Hepatocyte (in vitro differentiated cells): ENCODE results near the gene SPATA1. TPM values are rescaled to one million over a fixed set of nuclear protein-coding genes. Genes with fewer than 3 reads are reported as not detected.
A peak's percentile ranks its signal among the peaks of the same experiment; 100 is the strongest.

Experiments
- DNase-seq: peaks from one replicate; pipeline ENCODE4 v3.0.0-alpha.2; 2016; ENCODE audit warnings: low spot score
- H2AFZ ChIP-seq: fragments of 200-600 bp; sonication (generic); 2 replicates; pipeline ENCODE4 v1.6.0; 2016; ENCODE audit warnings: antibody characterized with exemption, mild to moderate bottlenecking
- H3K27ac ChIP-seq: fragments of 200-600 bp; sonication (generic); 2 replicates; pipeline ENCODE4 v1.5.1; 2016; ENCODE audit warnings: mild to moderate bottlenecking
- H3K27me3 ChIP-seq: fragments of 200-600 bp; sonication (generic); 2 replicates; pipeline ENCODE4 v1.6.1; 2016
- H3K36me3 ChIP-seq: fragments of 200-600 bp; sonication (generic); replicated peaks from 2 replicates; pipeline ENCODE4 v1.5.1; 2016; ENCODE audit warnings: low read depth; ENCODE audit not compliant: insufficient read depth
- H3K4me1 ChIP-seq: fragments of 200-600 bp; sonication (generic); 2 replicates; pipeline ENCODE4 v1.5.1; 2016; ENCODE audit warnings: mild to moderate bottlenecking, moderate library complexity; ENCODE audit not compliant: insufficient read depth
- H3K4me2 ChIP-seq: fragments of 200-600 bp; sonication (generic); 2 replicates; pipeline ENCODE4 v1.6.0; 2016
- H3K4me3 ChIP-seq: fragments of 200-600 bp; sonication (generic); 2 replicates; pipeline ENCODE4 v1.5.1; 2016; ENCODE audit warnings: mild to moderate bottlenecking
- H3K79me2 ChIP-seq: fragments of 200-600 bp; sonication (generic); 2 replicates; pipeline ENCODE4 v1.6.0; 2017; ENCODE audit warnings: mild to moderate bottlenecking
- H3K9me2 ChIP-seq: fragments of 200-600 bp; sonication (generic); replicated peaks from 2 replicates; pipeline ENCODE4 v1.6.0; 2017; ENCODE audit warnings: mild to moderate bottlenecking; ENCODE audit not compliant: insufficient read depth
- H3K9me3 ChIP-seq: fragments of 200-600 bp; sonication (generic); 2 replicates; pipeline ENCODE4 v1.5.1; 2016; ENCODE audit warnings: low read depth, mild to moderate bottlenecking
- H4K20me1 ChIP-seq: fragments of 200-600 bp; sonication (generic); 2 replicates; pipeline ENCODE4 v1.6.0; 2016; ENCODE audit warnings: mild to moderate bottlenecking; ENCODE audit not compliant: insufficient read depth, poor library complexity, severe bottlenecking
- EZH2 ChIP-seq: fragments of 200-600 bp; sonication (generic); IDR thresholded peaks from 2 replicates; pipeline ENCODE4 v1.6.1; 2016; ENCODE audit warnings: antibody characterized with exemption, mild to moderate bottlenecking, borderline replicate concordance
- EZH2phosphoT487 ChIP-seq: fragments of 200-600 bp; sonication (generic); IDR thresholded peaks from one replicate; pipeline ENCODE4 v1.6.1; 2018; ENCODE audit warnings: antibody characterized with exemption, mild to moderate bottlenecking, low read depth, moderate library complexity; ENCODE audit not compliant: unreplicated experiment, severe bottlenecking
- WGBS: methylation state at CpG from one replicate; pipeline ENCODE4 v1.1.6; 2016; ENCODE audit warnings: low lambda C conversion rate; ENCODE audit errors: missing lambda C conversion rate; 5-methylcytosine and 5-hydroxymethylcytosine counted together
- polyA plus RNA-seq: library from polyadenylated mRNA; unstranded; fragments of >200 nt; fragmentation: Nextera tagmentation; extraction: Ambion mirVana; gene quantifications from 2 replicates; pipeline ENCODE4 v1.2.1, GENCODE V29; 2016
- total RNA-seq: library from RNA; depleted of rRNA; stranded (reverse); fragments of >200 nt; gene quantifications from 2 replicates; pipeline ENCODE4 v1.2.3, GENCODE V29; 2014
- TF ChIP-seq, protein P1 (sequence below): fragments of 200-600 bp; sonication (generic); IDR thresholded peaks from 2 replicates; pipeline ENCODE4 v1.5.1; 2016; ENCODE audit warnings: antibody characterized with exemption, mild to moderate bottlenecking; ENCODE audit not compliant: poor library complexity

Gene SPATA1
- total and polyA plus RNA-seq, 2 experiments from 2014 or later: 0.70 to 0.90 TPM

- Histone ChIP-seq H3K9me3 (no peaks in the 10 kb centered on the region), H4K20me1 (no peaks in the 10 kb centered on the region), H3K9me2 (no peaks in the 10 kb centered on the region), H3K4me2 (no peak overlapping the region), H3K79me2 (no peaks in the 10 kb centered on the region), H3K4me1 (no peaks in the 10 kb centered on the region), H3K27ac (no peak overlapping the region), H2AFZ (no peak overlapping the region), H3K27me3 (no peaks in the 10 kb centered on the region), H3K4me3 (no peak overlapping the region), H3K36me3 (no peaks in the 10 kb centered on the region)
- DNase-seq: no peak
- no peak for TF ChIP-seq EZH2phosphoT487
- no peak for TF ChIP-seq EZH2
- TF ChIP-seq, protein P1, sequence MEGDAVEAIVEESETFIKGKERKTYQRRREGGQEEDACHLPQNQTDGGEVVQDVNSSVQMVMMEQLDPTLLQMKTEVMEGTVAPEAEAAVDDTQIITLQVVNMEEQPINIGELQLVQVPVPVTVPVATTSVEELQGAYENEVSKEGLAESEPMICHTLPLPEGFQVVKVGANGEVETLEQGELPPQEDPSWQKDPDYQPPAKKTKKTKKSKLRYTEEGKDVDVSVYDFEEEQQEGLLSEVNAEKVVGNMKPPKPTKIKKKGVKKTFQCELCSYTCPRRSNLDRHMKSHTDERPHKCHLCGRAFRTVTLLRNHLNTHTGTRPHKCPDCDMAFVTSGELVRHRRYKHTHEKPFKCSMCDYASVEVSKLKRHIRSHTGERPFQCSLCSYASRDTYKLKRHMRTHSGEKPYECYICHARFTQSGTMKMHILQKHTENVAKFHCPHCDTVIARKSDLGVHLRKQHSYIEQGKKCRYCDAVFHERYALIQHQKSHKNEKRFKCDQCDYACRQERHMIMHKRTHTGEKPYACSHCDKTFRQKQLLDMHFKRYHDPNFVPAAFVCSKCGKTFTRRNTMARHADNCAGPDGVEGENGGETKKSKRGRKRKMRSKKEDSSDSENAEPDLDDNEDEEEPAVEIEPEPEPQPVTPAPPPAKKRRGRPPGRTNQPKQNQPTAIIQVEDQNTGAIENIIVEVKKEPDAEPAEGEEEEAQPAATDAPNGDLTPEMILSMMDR: no peak
- 64% methylated on average over 1 of the region's 1 CpG for WGBS
These were observed 104.9 kb downstream of the SPATA1 start for GRCh38 chr1:84611091-84611490.

DNA sequence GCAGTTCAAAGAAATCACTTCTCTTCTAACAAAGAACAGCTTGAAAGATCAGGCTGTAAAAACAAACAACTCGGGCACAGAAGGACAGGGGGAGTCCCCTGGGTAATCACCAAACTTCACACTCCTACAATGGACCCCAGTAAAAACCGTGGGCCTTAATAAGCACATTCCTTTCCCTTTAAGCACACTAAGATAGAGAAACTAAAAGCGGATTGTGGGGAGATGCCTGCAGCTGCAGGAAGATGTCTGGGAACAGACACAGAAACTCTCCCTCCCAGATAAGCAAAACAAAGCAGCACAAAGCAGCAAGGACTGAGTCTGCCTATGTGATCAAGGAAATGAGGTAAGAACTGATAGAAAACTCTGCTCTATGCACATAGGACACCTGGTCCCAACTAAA, 105.6 kb downstream of the SPATA1 start:
- Histone ChIP-seq H3K4me1 (no peaks in the 10 kb centered on the region), H2AFZ (peak overlapping the region; percentile 49), H3K4me3 (no peak overlapping the region), H3K4me2 (peak overlapping the region; percentile 60), H3K9me2 (no peaks in the 10 kb centered on the region), H3K36me3 (no peaks in the 10 kb centered on the region), H3K27me3 (no peaks in the 10 kb centered on the region), H3K9me3 (no peaks in the 10 kb centered on the region), H4K20me1 (no peaks in the 10 kb centered on the region), H3K27ac (peak overlapping the region; percentile 37), H3K79me2 (no peaks in the 10 kb centered on the region)
- no peak for DNase-seq
- TF ChIP-seq, protein P1: no peak
- TF ChIP-seq EZH2 (no peak), EZH2phosphoT487 (no peak)
- WGBS: 28% methylated on average over 3 of the region's 3 CpGs

DNA sequence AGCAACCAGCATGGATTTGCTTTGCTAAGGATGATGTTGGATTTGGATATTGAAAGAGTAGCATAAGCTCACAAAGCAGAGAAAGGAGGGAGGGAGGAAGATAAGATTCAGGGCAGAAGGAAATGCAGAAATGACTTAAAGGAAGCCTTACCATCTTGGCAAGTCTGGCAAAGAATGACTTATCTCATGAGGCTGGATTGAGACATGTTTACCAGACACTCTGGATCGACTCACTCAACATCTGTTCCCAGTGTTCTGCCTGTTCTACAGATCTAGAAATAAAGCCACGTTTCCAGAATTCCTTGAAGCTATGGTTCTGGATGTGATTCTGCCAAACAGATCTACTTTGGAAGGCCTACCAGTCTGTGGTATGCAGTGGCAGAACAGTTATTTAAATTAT, 106.8 kb downstream of the SPATA1 start:
- DNase-seq: no peak
- H3K79me2 ChIP-seq: no peaks in the 10 kb centered on the region
- no peaks in the 10 kb centered on the region for H3K4me1 ChIP-seq
- no peak overlapping the region for H3K4me2 ChIP-seq
- H3K9me3 ChIP-seq: no peaks in the 10 kb centered on the region
- no peak overlapping the region for H3K4me3 ChIP-seq
- H3K36me3 ChIP-seq: no peaks in the 10 kb centered on the region
- H3K9me2 ChIP-seq: no peaks in the 10 kb centered on the region
- no peak overlapping the region for H2AFZ ChIP-seq
- H3K27ac ChIP-seq: no peak overlapping the region
- no peaks in the 10 kb centered on the region for H4K20me1 ChIP-seq
- H3K27me3 ChIP-seq: no peaks in the 10 kb centered on the region
- WGBS: 76% methylated on average over 2 of the region's 2 CpGs
- TF ChIP-seq, protein P1: no peak
- TF ChIP-seq EZH2phosphoT487 (no peak), EZH2 (no peak)

DNA sequence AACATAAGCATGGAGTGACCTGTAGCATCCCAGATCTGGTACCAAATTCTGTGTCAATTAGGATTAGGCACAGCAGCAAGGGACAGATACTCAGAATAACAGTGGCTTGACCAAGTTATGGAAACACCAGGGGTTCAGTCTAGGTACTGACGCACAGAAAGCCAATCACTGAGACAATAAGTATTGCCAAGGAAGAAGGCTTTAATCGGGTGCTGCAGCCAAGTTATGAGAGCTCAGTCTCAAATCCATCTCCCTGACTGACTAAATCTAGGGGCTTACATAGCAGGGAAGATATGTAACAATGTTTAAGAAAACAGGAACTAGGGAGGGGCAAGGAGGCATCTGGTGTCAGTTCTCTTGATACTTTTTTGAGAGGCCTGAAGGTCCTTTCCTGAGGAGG, 107.7 kb downstream of the SPATA1 start:
- H3K4me1 ChIP-seq: no peaks in the 10 kb centered on the region
- no peaks in the 10 kb centered on the region for H3K9me3 ChIP-seq
- no peaks in the 10 kb centered on the region for H3K79me2 ChIP-seq
- no peaks in the 10 kb centered on the region for H3K27me3 ChIP-seq
- TF ChIP-seq, protein P1: no peak
- TF ChIP-seq EZH2phosphoT487: no peak
- TF ChIP-seq EZH2: no peak
- H3K27ac ChIP-seq: no peak overlapping the region
- no peak overlapping the region for H3K4me2 ChIP-seq
- H2AFZ ChIP-seq: no peak overlapping the region
- DNase-seq: no peak
- no peaks in the 10 kb centered on the region for H3K36me3 ChIP-seq
- H3K9me2 ChIP-seq: no peaks in the 10 kb centered on the region
- no peaks in the 10 kb centered on the region for H4K20me1 ChIP-seq
- 98% methylated on average over 2 of the region's 2 CpGs for WGBS
- no peak overlapping the region for H3K4me3 ChIP-seq
